Smooth muscle cell (in vitro differentiated cells): ENCODE results near the gene SLC27A1. TPM values are rescaled to one million over a fixed set of nuclear protein-coding genes. Genes with fewer than 3 reads are reported as not detected.

Experiments used
- DNase-seq: peaks from one replicate; lab custom pipeline; 2025; ENCODE audit not compliant: unreplicated experiment; lab: John Stamatoyannopoulos, UW
- H2AFZ ChIP-seq: fragments of 200-600 bp; sonication (generic); 2 replicates; pipeline ENCODE4 v1.6.0; 2016; ENCODE audit warnings: antibody characterized with exemption, low read depth, mild to moderate bottlenecking
- H3F3A ChIP-seq: fragments of 200-600 bp; sonication (generic); 2 replicates; pipeline ENCODE4 v1.6.0; 2017; ENCODE audit warnings: antibody characterized with exemption, low read depth
- H3K27ac ChIP-seq: fragments of 200-600 bp; sonication (generic); 2 replicates; pipeline ENCODE4 v1.5.1; 2016; ENCODE audit warnings: low read depth, mild to moderate bottlenecking
- H3K27me3 ChIP-seq: fragments of 200-600 bp; sonication (generic); 2 replicates; pipeline ENCODE4 v1.6.1; 2016; ENCODE audit warnings: low read depth, mild to moderate bottlenecking
- H3K36me3 ChIP-seq: fragments of 200-600 bp; sonication (generic); 2 replicates; pipeline ENCODE4 v1.5.1; 2016; ENCODE audit warnings: low read depth
- H3K4me1 ChIP-seq: fragments of 200-600 bp; sonication (generic); 2 replicates; pipeline ENCODE4 v1.5.1; 2016; ENCODE audit warnings: low read depth
- H3K4me2 ChIP-seq: fragments of 200-600 bp; sonication (generic); 2 replicates; pipeline ENCODE4 v1.6.0; 2016; ENCODE audit warnings: mild to moderate bottlenecking
- H3K4me3 ChIP-seq: fragments of 200-600 bp; sonication (generic); 2 replicates; pipeline ENCODE4 v1.5.1; 2016; ENCODE audit warnings: mild to moderate bottlenecking
- H3K79me2 ChIP-seq: fragments of 200-600 bp; sonication (generic); 2 replicates; pipeline ENCODE4 v1.6.0; 2016; ENCODE audit warnings: low read depth, mild to moderate bottlenecking
- H3K9ac ChIP-seq: fragments of 200-600 bp; sonication (generic); 2 replicates; pipeline ENCODE4 v1.6.0; 2016; ENCODE audit warnings: low read depth
- H3K9me3 ChIP-seq: fragments of 200-600 bp; sonication (generic); replicated peaks from 2 replicates; pipeline ENCODE4 v1.5.1; 2016; ENCODE audit warnings: low read depth
- H4K20me1 ChIP-seq: fragments of 200-600 bp; sonication (generic); 2 replicates; pipeline ENCODE4 v1.6.0; 2016; ENCODE audit warnings: low read depth
- WGBS: methylation state at CpG from one replicate; pipeline ENCODE4 v1.1.7; 2016; ENCODE audit warnings: low lambda C conversion rate; 5-methylcytosine and 5-hydroxymethylcytosine counted together
- polyA plus RNA-seq: library from polyadenylated mRNA; unstranded; fragments of >200 nt; fragmentation: Nextera tagmentation; extraction: Ambion mirVana; gene quantifications from 2 replicates; pipeline ENCODE4 v1.2.1, GENCODE V29; 2016
- total RNA-seq: library from RNA; depleted of rRNA; stranded (reverse); fragments of >200 nt; gene quantifications from 2 replicates; pipeline ENCODE4 v1.2.3, GENCODE V29; 2014
- TF ChIP-seq, protein P1 (sequence below): fragments of 200-600 bp; sonication (generic); IDR thresholded peaks from 2 replicates; pipeline ENCODE4 v1.5.1; 2017; ENCODE audit warnings: borderline replicate concordance, mild to moderate bottlenecking, antibody characterized with exemption; ENCODE audit not compliant: insufficient read depth, poor library complexity, severe bottlenecking

Gene SLC27A1
- total and polyA plus RNA-seq, 2 experiments from 2014 or later = 9.7 to 11.5 TPM

DNA sequence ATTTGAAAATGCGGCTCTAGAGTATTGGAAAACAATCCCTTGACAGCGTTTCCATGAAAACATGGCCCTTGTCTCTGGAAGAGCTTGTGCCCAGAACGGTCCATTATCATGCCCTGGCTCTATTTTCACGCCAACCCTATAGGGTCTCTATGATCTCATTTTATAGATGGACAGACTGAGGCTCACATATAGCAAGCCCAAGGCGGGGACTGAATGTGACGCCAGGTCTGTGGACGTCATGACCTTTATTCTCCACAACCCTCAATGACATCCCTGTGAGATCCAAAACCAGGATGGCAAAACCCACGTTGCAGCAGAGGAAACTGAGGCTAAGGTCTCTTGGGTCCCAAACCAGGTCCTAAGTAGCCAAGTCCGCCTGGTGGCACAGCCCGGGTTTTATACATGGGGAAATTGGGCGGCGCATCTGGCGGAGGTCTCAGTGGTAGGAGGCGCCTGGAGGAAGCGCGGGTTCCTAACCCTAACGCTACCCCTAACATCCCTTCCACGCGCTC is 84.7 kb downstream of the SLC27A1 start:
- Histone ChIP-seq H4K20me1 (no peaks in the 10 kb centered on the region), H3K27me3 (no peaks in the 10 kb centered on the region), H3K27ac (peak overlapping the region; percentile 56), H3K79me2 (peaks cover 14% of the 10 kb centered on the region), H3K4me1 (peaks cover 6% of the 10 kb centered on the region), H3K36me3 (no peaks in the 10 kb centered on the region), H3K9me3 (no peaks in the 10 kb centered on the region), H3K9ac (no peak overlapping the region), H2AFZ (peak overlapping the region; percentile 95), H3K4me3 (peak overlapping the region; percentile 66), H3F3A (peaks cover 20% of the 10 kb centered on the region), H3K4me2 (peak overlapping the region; percentile 85)
- TF ChIP-seq, protein P1, sequence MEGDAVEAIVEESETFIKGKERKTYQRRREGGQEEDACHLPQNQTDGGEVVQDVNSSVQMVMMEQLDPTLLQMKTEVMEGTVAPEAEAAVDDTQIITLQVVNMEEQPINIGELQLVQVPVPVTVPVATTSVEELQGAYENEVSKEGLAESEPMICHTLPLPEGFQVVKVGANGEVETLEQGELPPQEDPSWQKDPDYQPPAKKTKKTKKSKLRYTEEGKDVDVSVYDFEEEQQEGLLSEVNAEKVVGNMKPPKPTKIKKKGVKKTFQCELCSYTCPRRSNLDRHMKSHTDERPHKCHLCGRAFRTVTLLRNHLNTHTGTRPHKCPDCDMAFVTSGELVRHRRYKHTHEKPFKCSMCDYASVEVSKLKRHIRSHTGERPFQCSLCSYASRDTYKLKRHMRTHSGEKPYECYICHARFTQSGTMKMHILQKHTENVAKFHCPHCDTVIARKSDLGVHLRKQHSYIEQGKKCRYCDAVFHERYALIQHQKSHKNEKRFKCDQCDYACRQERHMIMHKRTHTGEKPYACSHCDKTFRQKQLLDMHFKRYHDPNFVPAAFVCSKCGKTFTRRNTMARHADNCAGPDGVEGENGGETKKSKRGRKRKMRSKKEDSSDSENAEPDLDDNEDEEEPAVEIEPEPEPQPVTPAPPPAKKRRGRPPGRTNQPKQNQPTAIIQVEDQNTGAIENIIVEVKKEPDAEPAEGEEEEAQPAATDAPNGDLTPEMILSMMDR = no peak
- DNase-seq = no peak
- 18% methylated on average over 19 of the region's 19 CpGs for WGBS

DNA sequence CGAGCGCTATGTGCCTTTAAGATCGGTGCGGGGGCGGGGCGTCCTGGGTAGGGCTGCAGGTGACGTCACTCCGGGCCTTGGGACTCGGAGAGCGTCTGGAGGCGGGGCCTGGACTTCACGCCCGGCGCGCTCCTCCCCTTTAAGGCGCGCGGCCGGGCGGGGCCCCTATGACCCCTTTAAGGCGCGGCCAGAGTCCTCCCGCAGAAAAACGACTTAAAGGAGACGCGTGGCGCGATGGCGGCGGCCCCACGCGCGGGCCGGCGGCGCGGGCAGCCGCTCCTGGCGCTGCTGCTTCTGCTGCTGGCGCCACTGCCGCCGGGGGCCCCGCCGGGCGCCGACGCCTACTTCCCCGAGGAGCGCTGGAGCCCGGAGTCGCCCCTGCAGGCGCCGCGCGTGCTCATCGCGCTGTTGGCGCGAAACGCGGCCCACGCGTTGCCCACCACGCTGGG is 85.2 kb downstream of the SLC27A1 start, which contains the start of gene COLGALT1:
TSS of gene COLGALT1 (plus strand) at position 170 of the 449 bp plus-strand sequence. CDS start at position 235, 65 bp downstream.
- Histone ChIP-seq H3K9ac (peak within 1 kb of the TSS; percentile 74), H3F3A (peaks cover 20% of the 10 kb centered on the region), H3K27me3 (no peaks in the 10 kb centered on the region), H3K4me2 (peak within 1 kb of the TSS; percentile 85), H2AFZ (peak within 1 kb of the TSS; percentile 95), H3K4me1 (peaks cover 6% of the 10 kb centered on the region), H4K20me1 (no peaks in the 10 kb centered on the region), H3K27ac (peak within 1 kb of the TSS; percentile 64), H3K9me3 (no peaks in the 10 kb centered on the region), H3K36me3 (no peaks in the 10 kb centered on the region), H3K4me3 (peak within 1 kb of the TSS; percentile 66), H3K79me2 (peaks cover 14% of the 10 kb centered on the region)
- DNase-seq = peak; percentile 85
- 1% methylated on average over 64 of the region's 64 CpGs for WGBS
- TF ChIP-seq, protein P1 = no peak

Other genes with a start within 250 kb of the SLC27A1 start
- 2.9 and 3.2 TPM in 2 replicates for gene OCEL1, start 244.3 kb upstream of the SLC27A1 start, total RNA-seq
- 34.9 and 41.3 TPM in 2 replicates for gene OCEL1, start 244.3 kb upstream of the SLC27A1 start, polyA plus RNA-seq
- gene NR2F6, start 224.6 kb upstream of the SLC27A1 start, total RNA-seq = 47.8 and 57.4 TPM in 2 replicates
- 99.8 and 104 TPM in 2 replicates for gene NR2F6, start 224.6 kb upstream of the SLC27A1 start, polyA plus RNA-seq
- gene USHBP1, start 205.8 kb upstream of the SLC27A1 start, total RNA-seq = not detected in 2 replicates
- gene USHBP1, start 205.8 kb upstream of the SLC27A1 start, polyA plus RNA-seq = not detected in 2 replicates
- gene BABAM1, start 203.1 kb upstream of the SLC27A1 start, total RNA-seq = 62.0 and 69.8 TPM in 2 replicates
- 108 and 110 TPM in 2 replicates for gene BABAM1, start 203.1 kb upstream of the SLC27A1 start, polyA plus RNA-seq
- gene ANKLE1, start 188.6 kb upstream of the SLC27A1 start, total RNA-seq = 0.36 and 1.0 TPM in 2 replicates
- gene ANKLE1, start 188.6 kb upstream of the SLC27A1 start, polyA plus RNA-seq = 0.61 and 1.3 TPM in 2 replicates
- gene ABHD8, start 167.1 kb upstream of the SLC27A1 start, total RNA-seq = 6.1 and 9.2 TPM in 2 replicates
- 15.1 and 16.6 TPM in 2 replicates for gene ABHD8, start 167.1 kb upstream of the SLC27A1 start, polyA plus RNA-seq
- gene MRPL34, start 164.7 kb upstream of the SLC27A1 start, total RNA-seq = 32.0 and 67.2 TPM in 2 replicates
- 78.6 and 84.2 TPM in 2 replicates for gene MRPL34, start 164.7 kb upstream of the SLC27A1 start, polyA plus RNA-seq
- 26.5 and 26.9 TPM in 2 replicates for gene DDA1, start 161.0 kb upstream of the SLC27A1 start, total RNA-seq
- 51.8 and 72.4 TPM in 2 replicates for gene DDA1, start 161.0 kb upstream of the SLC27A1 start, polyA plus RNA-seq
- gene ANO8, start 135.7 kb upstream of the SLC27A1 start, total RNA-seq = 6.4 and 8.0 TPM in 2 replicates
- gene ANO8, start 135.7 kb upstream of the SLC27A1 start, polyA plus RNA-seq = 1.3 and 2.4 TPM in 2 replicates
- 11.7 and 16.5 TPM in 2 replicates for gene GTPBP3, start 133.0 kb upstream of the SLC27A1 start, total RNA-seq
- 19.6 and 23.3 TPM in 2 replicates for gene GTPBP3, start 133.0 kb upstream of the SLC27A1 start, polyA plus RNA-seq
- 0.31 TPM in 1 of 2 replicates, not detected in the other for gene PLVAP, start 93.2 kb upstream of the SLC27A1 start, total RNA-seq
- gene PLVAP, start 93.2 kb upstream of the SLC27A1 start, polyA plus RNA-seq = not detected in 2 replicates
- gene CCDC194, start 76.3 kb upstream of the SLC27A1 start, total RNA-seq = not detected in 2 replicates
- not detected in 2 replicates for gene CCDC194, start 76.3 kb upstream of the SLC27A1 start, polyA plus RNA-seq
- 3.7 and 5.2 TPM in 2 replicates for gene BST2, start 64.9 kb upstream of the SLC27A1 start, total RNA-seq
- 14.4 and 22.4 TPM in 2 replicates for gene BST2, start 64.9 kb upstream of the SLC27A1 start, polyA plus RNA-seq
- gene MVB12A, start 50.5 kb upstream of the SLC27A1 start, total RNA-seq = 46.6 and 68.1 TPM in 2 replicates
- 89.6 and 98.1 TPM in 2 replicates for gene MVB12A, start 50.5 kb upstream of the SLC27A1 start, polyA plus RNA-seq
- gene TMEM221, start 21.9 kb upstream of the SLC27A1 start, total RNA-seq = 0.31 and 1.5 TPM in 2 replicates
- 0.63 and 1.5 TPM in 2 replicates for gene TMEM221, start 21.9 kb upstream of the SLC27A1 start, polyA plus RNA-seq
- 0.45 TPM in 1 of 2 replicates, not detected in the other for gene NXNL1, start 9.6 kb upstream of the SLC27A1 start, total RNA-seq
- not detected in 2 replicates for gene NXNL1, start 9.6 kb upstream of the SLC27A1 start, polyA plus RNA-seq
- 47.1 and 57.1 TPM in 2 replicates for gene PGLS, start 41.1 kb downstream of the SLC27A1 start, total RNA-seq
- 77.1 and 92.4 TPM in 2 replicates for gene PGLS, start 41.1 kb downstream of the SLC27A1 start, polyA plus RNA-seq
- gene COLGALT1, start 85.1 kb downstream of the SLC27A1 start, total RNA-seq = 126 and 129 TPM in 2 replicates
- gene COLGALT1, start 85.1 kb downstream of the SLC27A1 start, polyA plus RNA-seq = 124 and 151 TPM in 2 replicates
- 0.63 and 2.1 TPM in 2 replicates for gene UNC13A, start 217.8 kb downstream of the SLC27A1 start, total RNA-seq
- 0.21 and 0.85 TPM in 2 replicates for gene UNC13A, start 217.8 kb downstream of the SLC27A1 start, polyA plus RNA-seq
- 10.2 and 11.7 TPM in 2 replicates for gene MAP1S, start 249.0 kb downstream of the SLC27A1 start, total RNA-seq
- 55.5 and 62.1 TPM in 2 replicates for gene MAP1S, start 249.0 kb downstream of the SLC27A1 start, polyA plus RNA-seq